GM12878 (cell line): ENCODE measurements around the gene CIDEC. TPM values are rescaled to one million over a fixed set of nuclear protein-coding genes. Genes with fewer than 3 reads are reported as not detected.

ENCODE experiments used
- ATAC-seq: fragments of 200-7000 bp; cut with Tn5 transposase; 3 replicates; pipeline ENCODE4 v1.9.1; 2020; ENCODE audit warnings: mild to moderate bottlenecking, moderate library complexity
- BruUV-seq: library from RNA; stranded (reverse); fragments of 400-500 nt; replicated peaks from 2 replicates; lab custom pipeline; 2021; lab: Mats Ljungman, UMichigan
- CTCF ChIA-PET: fragments of 300-600 bp; sonication (Branson Sonifier 250); formaldehyde crosslinking; extraction: SDS; loops from one replicate; lab custom pipeline; 2021; ENCODE audit warnings: inconsistent platforms; lab: Yijun Ruan, JAX
- POLR2A ChIA-PET: fragments of 350-600 bp; formaldehyde crosslinking; extraction: SDS; loops from one replicate; lab custom pipeline; 2021; ENCODE audit warnings: inconsistent platforms; lab: Charles Lee
- RAD21 ChIA-PET: fragments of 300-600 bp; sonication (Branson Sonifier 250); formaldehyde crosslinking; loops from one replicate; lab custom pipeline; 2023; ENCODE audit warnings: antibody characterized with exemption; ENCODE audit not compliant: unreplicated experiment; lab: Charles Lee
- SMC1A ChIA-PET: fragments of 300-600 bp; sonication (Branson Sonifier 250); formaldehyde crosslinking; loops from one replicate; lab custom pipeline; 2023; ENCODE audit not compliant: unreplicated experiment, uncharacterized antibody; lab: Charles Lee
- DNase-seq: peaks from one replicate; pipeline ENCODE4 v3.0.0-alpha.2; 2011; ENCODE audit warnings: low read depth, low spot score
- FAIRE-seq: peaks from 3 replicates; lab custom pipeline; 2011; peaks lifted over from hg19 to GRCh38; lab: Jason Lieb, UNC
- H2AFZ ChIP-seq: 2 replicates; pipeline ENCODE4 v1.6.0; 2011; ENCODE audit warnings: low read depth, low read length, control low read depth; ENCODE audit not compliant: control insufficient read depth
- H3K27ac ChIP-seq: 2 replicates; pipeline ENCODE4 v1.5.1; 2011; ENCODE audit warnings: control low read depth; ENCODE audit not compliant: control insufficient read depth, insufficient read depth
- H3K27me3 ChIP-seq, 2 experiments: replicated peaks in 1 of 2; 2 replicates each; pipeline versions ENCODE4 v1.6.0 to v1.6.1; 2011; ENCODE audit warnings: low read length in 1 of 2; ENCODE audit not compliant: control insufficient read depth in 2 of 2, insufficient read depth in 2 of 2
- H3K36me3 ChIP-seq, 2 experiments: 2 replicates each; pipeline ENCODE4 v1.5.1; 2011; ENCODE audit warnings: low read length in 1 of 2; ENCODE audit not compliant: control insufficient read depth in 2 of 2, insufficient read depth in 2 of 2
- H3K4me1 ChIP-seq: 2 replicates; pipeline ENCODE4 v1.6.1; 2011; ENCODE audit warnings: mild to moderate bottlenecking, low read length, moderate library complexity, mixed read lengths; ENCODE audit not compliant: control insufficient read depth, insufficient read depth
- H3K4me2 ChIP-seq: 2 replicates; pipeline ENCODE4 v1.6.0; 2011; ENCODE audit warnings: control low read depth; ENCODE audit not compliant: control insufficient read depth, insufficient read depth
- H3K4me3 ChIP-seq: fragments of 200-600 bp; sonication (generic); 2 replicates; pipeline ENCODE4 v1.5.1; 2016
- H3K79me2 ChIP-seq: 2 replicates; pipeline ENCODE4 v1.6.0; 2011; ENCODE audit warnings: low read length; ENCODE audit not compliant: control insufficient read depth, insufficient read depth
- H3K9ac ChIP-seq: 2 replicates; pipeline ENCODE4 v1.8.0; 2011; ENCODE audit warnings: low read length, control low read depth, mixed read lengths; ENCODE audit not compliant: control insufficient read depth, insufficient read depth
- H3K9me3 ChIP-seq: replicated peaks from 3 replicates; pipeline ENCODE4 v1.5.1; 2011; ENCODE audit warnings: mild to moderate bottlenecking, low read length; ENCODE audit not compliant: control insufficient read depth, insufficient read depth
- H4K20me1 ChIP-seq: 2 replicates; pipeline ENCODE4 v1.6.0; 2011; ENCODE audit not compliant: control insufficient read depth, insufficient read depth
- BACH1 ChIP-seq: fragments of 450-650 bp; IDR thresholded peaks from 2 replicates; pipeline ENCODE4 v1.6.1; 2017; ENCODE audit warnings: mild to moderate bottlenecking, borderline replicate concordance
- CBFB ChIP-seq: IDR thresholded peaks from 2 replicates; pipeline ENCODE4 v1.6.1; 2016; ENCODE audit warnings: antibody characterized with exemption, low read depth
- CHD4 ChIP-seq: fragments of 200-600 bp; sonication (generic); IDR thresholded peaks from 2 replicates; pipeline ENCODE4 v1.6.1; 2016; ENCODE audit warnings: mild to moderate bottlenecking
- ELK1 ChIP-seq: IDR thresholded peaks from 2 replicates; pipeline ENCODE4 v1.6.1; 2012; ENCODE audit warnings: low read depth, low read length, improper control_type of control experiment
- HDGF ChIP-seq: fragments of 450-650 bp; IDR thresholded peaks from 2 replicates; pipeline ENCODE4 v1.6.1; 2016; ENCODE audit warnings: antibody characterized with exemption
- IRF4 ChIP-seq: IDR thresholded peaks from 2 replicates; pipeline ENCODE4 v1.6.1; 2011; ENCODE audit warnings: low read depth, low read length
- NFXL1 ChIP-seq: fragments of 450-650 bp; IDR thresholded peaks from 2 replicates; pipeline ENCODE4 v1.6.1; 2017; ENCODE audit warnings: antibody characterized with exemption, mild to moderate bottlenecking, borderline replicate concordance
- NKRF ChIP-seq: fragments of 450-650 bp; conservative IDR thresholded peaks from 2 replicates; pipeline ENCODE4 v1.6.1; 2017; ENCODE audit warnings: mild to moderate bottlenecking, moderate library complexity
- NR2C2 ChIP-seq: IDR thresholded peaks from 2 replicates; pipeline ENCODE4 v1.6.1; 2011; ENCODE audit warnings: borderline replicate concordance, low read depth; ENCODE audit not compliant: control insufficient read depth, insufficient read length
- NR2F1 ChIP-seq: fragments of 450-650 bp; conservative IDR thresholded peaks from 2 replicates; pipeline ENCODE4 v1.6.1; 2017; ENCODE audit warnings: mild to moderate bottlenecking
- NRF1 ChIP-seq: conservative IDR thresholded peaks from 2 replicates; pipeline ENCODE4 v1.6.1; 2011; ENCODE audit warnings: mild to moderate bottlenecking, low read depth, low read length, improper control_type of control experiment
- POLR2AphosphoS5 ChIP-seq: IDR thresholded peaks from 2 replicates; pipeline ENCODE4 v1.6.1; 2011; ENCODE audit warnings: mild to moderate bottlenecking, low read length, inconsistent platforms
- RBBP5 ChIP-seq: fragments of 200-600 bp; sonication (generic); conservative IDR thresholded peaks from 2 replicates; pipeline ENCODE4 v1.6.1; 2016
- SIN3A ChIP-seq: IDR thresholded peaks from 2 replicates; pipeline ENCODE4 v1.6.1; 2012; ENCODE audit warnings: low read depth, low read length, improper control_type of control experiment
- TBL1XR1 ChIP-seq: IDR thresholded peaks from 2 replicates; pipeline ENCODE4 v1.6.1; 2012; ENCODE audit warnings: low read depth, low read length, improper control_type of control experiment
- TCF3 ChIP-seq: IDR thresholded peaks from 2 replicates; pipeline ENCODE4 v1.6.1; 2012; ENCODE audit warnings: low read depth, mild to moderate bottlenecking, low read length, borderline replicate concordance; ENCODE audit not compliant: insufficient read depth
- USF2 ChIP-seq: IDR thresholded peaks from 2 replicates; pipeline ENCODE4 v1.6.1; 2011; ENCODE audit warnings: low read depth, low read length, improper control_type of control experiment, borderline replicate concordance
- ZBTB33 ChIP-seq: fragments of 450-650 bp; IDR thresholded peaks from 2 replicates; pipeline ENCODE4 v1.6.1; 2017; ENCODE audit warnings: mild to moderate bottlenecking
- ZNF24 ChIP-seq: fragments of 450-650 bp; IDR thresholded peaks from 2 replicates; pipeline ENCODE4 v1.6.1; 2017; ENCODE audit warnings: antibody characterized with exemption, mild to moderate bottlenecking
- ZZZ3 ChIP-seq: IDR thresholded peaks from 2 replicates; pipeline ENCODE4 v1.6.1; 2011; ENCODE audit warnings: low read depth; ENCODE audit not compliant: control insufficient read depth, insufficient read length
- WGBS: methylation state at CpG from one replicate; pipeline ENCODE4 v1.1.6; 2016; ENCODE audit warnings: low lambda C conversion rate; ENCODE audit not compliant: insufficient replicate concordance, insufficient coverage; ENCODE audit errors: missing lambda C conversion rate; 5-methylcytosine and 5-hydroxymethylcytosine counted together
- in situ Hi-C: fragments of 300-500 bp; cut with MboI; formaldehyde crosslinking; loops from 9 replicates; pipeline ENCODE4 v1.14.3; 2018; ENCODE audit warnings: mixed read lengths
- intact Hi-C: fragments of 100-400 bp; cut with micrococcal nuclease; formaldehyde crosslinking; loops from one replicate; pipeline ENCODE4 v1.14.2; 2022; ENCODE audit not compliant: unreplicated experiment
- polyA plus RNA-seq, 11 experiments: library from polyadenylated mRNA; depleted of rRNA in 4 of 11; unstranded in 6 of 11; stranded (reverse) in 5 of 11; fragments of >200 nt; fragmentation: Nextera tagmentation in 4 of 11; fragmentation: Illumina TruSeq in 1 of 11; extraction: Ambion mirVana in 4 of 11; extraction: Trizol in 1 of 11; gene quantifications; 1 replicate in 1 of 11; 2 replicates in 10 of 11; pipeline versions ENCODE4 v1.2.1 to v1.2.3, GENCODE V29; 2011 to 2016; ENCODE audit warnings: inconsistent platforms in 2 of 11, missing spikeins in 2 of 11, low read depth in 1 of 11
- total RNA-seq, 4 experiments: library from RNA; depleted of rRNA in 3 of 4; stranded (reverse); fragments of >200 nt in 3 of 4; fragmentation: Illumina TruSeq in 1 of 4; extraction: Trizol in 1 of 4; gene quantifications; 2 replicates each; pipeline versions ENCODE4 v1.2.1 to v1.2.3, GENCODE V29; 2013 to 2021

The CIDEC gene
- total and polyA plus RNA-seq, 10 of the 15 experiments (the other 5 are each of a cell fraction or from before 2014, with no cell fraction given): 0.10 to 0.49 TPM; not detected in 8

GRCh38 chr3:9859530-9860025 is 20.5 kb downstream of the CIDEC start (continued):
- TF ChIP-seq CBFB: no peak
- no peak for TF ChIP-seq ZBTB33
- no peak for TF ChIP-seq BACH1
- TF ChIP-seq ZNF24: no peak
- TF ChIP-seq RBBP5: no peak
- TF ChIP-seq NRF1: no peak

- Histone ChIP-seq H3K4me3 (no peak overlapping the region), H3K4me2 (no peak overlapping the region), H3K9me3 (no peaks in the 10 kb centered on the region), H2AFZ (no peak overlapping the region), H3K9ac (no peak overlapping the region), H3K27ac (no peak overlapping the region), H3K79me2 (no peaks in the 10 kb centered on the region), H3K27me3 (no peaks in the 10 kb centered on the region; a peak in 1 of 4 replicates), H4K20me1 (no peaks in the 10 kb centered on the region), H3K4me1 (no peaks in the 10 kb centered on the region), H3K36me3 (no peaks in the 10 kb centered on the region)
- RAD21 ChIA-PET: no interaction called here
- ATAC-seq (peak; percentile 47), FAIRE-seq (no peak), DNase-seq (no peak)
- WGBS: 59% methylated on average over 3 of the region's 3 CpGs
- intact Hi-C loops: loop anchor here (1.0 kb wide), 1 partner anchor 40 kb away; no protein-coding TSS in a partner anchor
- in situ Hi-C loops: no loop called here
- SMC1A ChIA-PET: no interaction called here
- BruUV-seq: no TSS peak
- TF ChIP-seq CHD4 (no peak), NKRF (no peak), IRF4 (no peak), TCF3 (no peak), ELK1 (no peak), NR2F1 (no peak), POLR2AphosphoS5 (no peak), NR2C2 (no peak), ZZZ3 (no peak), SIN3A (no peak), NFXL1 (no peak), USF2 (no peak), TBL1XR1 (no peak), HDGF (no peak)
- POLR2A ChIA-PET: no interaction called here
- CTCF ChIA-PET: no interaction called here
Measured at GRCh38 chr3:9855594-9855993, 24.5 kb downstream of the CIDEC start.
